Common myeloid progenitor, CD34-positive (primary cell): ENCODE data around the gene CYFIP1. TPM values are rescaled to one million over a fixed set of nuclear protein-coding genes. Genes with fewer than 3 reads are reported as not detected.
"Not testable (repeated sequence)": the region's sequence is repeated elsewhere in the genome, so short reads cannot be mapped to it uniquely, and the experiment has no call there.

ENCODE experiments used
- CTCF ChIA-PET: fragments of 350-600 bp; sonication (Branson Sonifier 250); formaldehyde crosslinking; loops from one replicate; lab custom pipeline; 2021; ENCODE audit warnings: antibody characterized with exemption; lab: Charles Lee
- POLR2A ChIA-PET: fragments of 350-600 bp; sonication (Branson Sonifier 250); formaldehyde crosslinking; loops from one replicate; lab custom pipeline; 2021; ENCODE audit warnings: antibody characterized with exemption; lab: Charles Lee
- DNase-seq, 3 donors: peaks; one replicate each; pipeline versions ENCODE4 v3.0.0 to v3.0.0-alpha.2; 2013
- H3K27ac ChIP-seq, 2 experiments: 1 replicate in 1 of 2; 2 replicates in 1 of 2; pipeline ENCODE4 v1.7.0; 2013; ENCODE audit warnings: inconsistent platforms in 2 of 2, low read length in 2 of 2, mild to moderate bottlenecking in 2 of 2, low read depth in 1 of 2, moderate library complexity in 1 of 2; ENCODE audit not compliant: severe bottlenecking in 2 of 2, insufficient read depth in 1 of 2, poor library complexity in 1 of 2
- H3K27me3 ChIP-seq, 5 experiments: replicated peaks in 2 of 5; 1 replicate in 3 of 5; 2 replicates in 2 of 5; pipeline versions ENCODE4 v1.6.1 to v1.7.0; 2013; ENCODE audit warnings: low read length in 4 of 5, mild to moderate bottlenecking in 2 of 5, moderate library complexity in 2 of 5, inconsistent platforms in 1 of 5; ENCODE audit not compliant: insufficient read depth in 5 of 5, control insufficient read depth in 4 of 5
- H3K36me3 ChIP-seq, 4 experiments: 1 replicate in 2 of 4; 2 replicates in 2 of 4; pipeline versions ENCODE4 v1.6.1 to v1.7.0; 2013; ENCODE audit warnings: low read length in 3 of 4, control low read depth in 1 of 4, mild to moderate bottlenecking in 1 of 4; ENCODE audit not compliant: control insufficient read depth in 4 of 4, insufficient read depth in 4 of 4
- H3K4me1 ChIP-seq, 4 experiments: 1 replicate in 3 of 4; 2 replicates in 1 of 4; pipeline versions ENCODE4 v1.6.1 to v1.7.1; 2013; ENCODE audit warnings: low read length in 3 of 4, mild to moderate bottlenecking in 3 of 4, control low read depth in 1 of 4, inconsistent platforms in 1 of 4, moderate library complexity in 1 of 4; ENCODE audit not compliant: control insufficient read depth in 4 of 4, insufficient read depth in 4 of 4; ENCODE audit errors: control extremely low read depth in 1 of 4
- H3K4me3 ChIP-seq, 7 experiments: 1 replicate in 4 of 7; 2 replicates in 3 of 7; pipeline versions ENCODE4 v1.5.1 to v1.7.0; 2013; ENCODE audit warnings: mild to moderate bottlenecking in 7 of 7, low read length in 6 of 7, moderate library complexity in 6 of 7, inconsistent platforms in 2 of 7, low read depth in 2 of 7, control low read depth in 1 of 7; ENCODE audit not compliant: insufficient read depth in 4 of 7, control insufficient read depth in 1 of 7; ENCODE audit errors: extremely low read depth in 1 of 7
- H3K9me3 ChIP-seq, 5 experiments: 1 replicate in 4 of 5; 2 replicates in 1 of 5; pipeline versions ENCODE4 v1.6.1 to v1.7.1; 2013; ENCODE audit warnings: low read length in 4 of 5, mild to moderate bottlenecking in 2 of 5, inconsistent platforms in 1 of 5, low read depth in 1 of 5, moderate library complexity in 1 of 5; ENCODE audit not compliant: control insufficient read depth in 4 of 5, insufficient read depth in 2 of 5; ENCODE audit errors: control extremely low read depth in 1 of 5
- WGBS: methylation state at CpG from one replicate; pipeline ENCODE4 v1.1.5; 2013; ENCODE audit not compliant: insufficient coverage; 5-methylcytosine and 5-hydroxymethylcytosine counted together
- polyA plus RNA-seq: library from polyadenylated mRNA; unstranded; fragments of 120-200 nt; gene quantifications from one replicate; pipeline ENCODE4 v1.2.1, GENCODE V29; 2013

Gene CYFIP1
- polyA plus RNA-seq: 55.5 TPM

GRCh38 chr15:22980189-22981050 is at the start of gene CYFIP1:
Gene CYFIP1 (minus strand): TSS chr15:22980368. CDS start chr15:22947285, 33,083 bp downstream.
- WGBS: under 1% methylated on average over 72 of the region's 93 CpGs
- no peaks in the 10 kb centered on the region for H3K36me3 ChIP-seq
- DNase-seq: peak in 2 of 3 donors; percentile 44 to 58
- CTCF ChIA-PET: no interaction called here
- POLR2A ChIA-PET: no interaction called here
- peaks cover 0 to 19% (median 13%) of the 10 kb centered on the region in 4 experiments for H3K4me1 ChIP-seq
- no peaks in the 10 kb centered on the region for H3K9me3 ChIP-seq
- peak within 1 kb of the TSS in 1 of 2 experiments; percentile 43 for H3K27ac ChIP-seq
- peak within 1 kb of the TSS; percentile 70 to 91 (median 84) for H3K4me3 ChIP-seq
- H3K27me3 ChIP-seq: no peaks in the 10 kb centered on the region

GRCh38 chr15:23026218-23026617 is 46.0 kb upstream of the CYFIP1 start:
- CTCF ChIA-PET: no interaction called here
- Histone ChIP-seq H3K4me3 (no peak overlapping the region), H3K27me3 (no peaks in the 10 kb centered on the region), H3K4me1 (no peaks in the 10 kb centered on the region), H3K9me3 (no peaks in the 10 kb centered on the region), H3K27ac (no peak overlapping the region), H3K36me3 (peaks cover 26 to 65% (median 47%) of the 10 kb centered on the region in 4 experiments)
- no CpG with 5 or more reads among the region's 1 CpG for WGBS
- POLR2A ChIA-PET: no interaction called here
- DNase-seq: no peak

- H3K4me1 ChIP-seq: no peaks in the 10 kb centered on the region
- H3K36me3 ChIP-seq: peaks cover 27 to 76% (median 48%) of the 10 kb centered on the region in 4 experiments
- no peak for DNase-seq
- H3K27ac ChIP-seq: no peak overlapping the region
- ChIA-PET CTCF (interaction anchor here (0.6 to 2.3 kb wide), 2 partner anchors 9 to 14 kb away, joined by 3 to 7 read pairs; no protein-coding TSS in a partner anchor), POLR2A (no interaction called here)
- H3K4me3 ChIP-seq: no peak overlapping the region
- H3K9me3 ChIP-seq: no peaks in the 10 kb centered on the region
- H3K27me3 ChIP-seq: no peaks in the 10 kb centered on the region
- no CpG with 5 or more reads among the region's 2 CpGs for WGBS
Observed at GRCh38 chr15:23022156-23022555, 42.0 kb upstream of the CYFIP1 start.

- WGBS: 100% methylated on average over 1 of the region's 3 CpGs
- H3K36me3 ChIP-seq: peaks cover 16 to 76% (median 41%) of the 10 kb centered on the region in 4 experiments
- H3K4me3 ChIP-seq: no peak overlapping the region
- CTCF ChIA-PET: no interaction called here
- no peaks in the 10 kb centered on the region for H3K4me1 ChIP-seq
- no peaks in the 10 kb centered on the region for H3K27me3 ChIP-seq
- H3K27ac ChIP-seq: no peak overlapping the region
- no peaks in the 10 kb centered on the region for H3K9me3 ChIP-seq
- no peak for DNase-seq
- POLR2A ChIA-PET: no interaction called here
Observed at GRCh38 chr15:23014394-23015000, 34.3 kb upstream of the CYFIP1 start.

- 97% methylated on average over 4 of the region's 5 CpGs for WGBS
Observed at GRCh38 chr15:23013681-23014080, 33.5 kb upstream of the CYFIP1 start.

GRCh38 chr15:23012616-23013015 is 32.4 kb upstream of the CYFIP1 start:
- H3K27ac ChIP-seq, H3K9me3 ChIP-seq, H3K4me3 ChIP-seq, POLR2A ChIA-PET, CTCF ChIA-PET, DNase-seq, H3K4me1 ChIP-seq, H3K27me3 ChIP-seq: not testable (repeated sequence)
- peaks cover 13 to 73% (median 37%) of the 10 kb centered on the region in 4 experiments for H3K36me3 ChIP-seq
- 90% methylated on average over 9 of the region's 9 CpGs for WGBS

More at GRCh38 chr15:23013681-23014080, 33.5 kb upstream of the CYFIP1 start:
- H3K9me3 ChIP-seq: no peaks in the 10 kb centered on the region
- CTCF ChIA-PET: no interaction called here
- no peaks in the 10 kb centered on the region for H3K4me1 ChIP-seq
- DNase-seq: no peak
- no peak overlapping the region for H3K27ac ChIP-seq
- no peaks in the 10 kb centered on the region for H3K27me3 ChIP-seq
- H3K4me3 ChIP-seq: no peak overlapping the region
- peaks cover 12 to 73% (median 38%) of the 10 kb centered on the region in 4 experiments for H3K36me3 ChIP-seq
- POLR2A ChIA-PET: no interaction called here

GRCh38 chr15:23003736-23004135 is 23.6 kb upstream of the CYFIP1 start:
- H3K9me3 ChIP-seq: no peaks in the 10 kb centered on the region
- WGBS: 100% methylated on average over 5 of the region's 5 CpGs
- no peak for DNase-seq
- no peak overlapping the region for H3K4me3 ChIP-seq
- CTCF ChIA-PET: no interaction called here
- H3K27ac ChIP-seq: no peak overlapping the region
- H3K4me1 ChIP-seq: no peaks in the 10 kb centered on the region
- H3K27me3 ChIP-seq: no peaks in the 10 kb centered on the region
- peaks cover 12 to 75% (median 48%) of the 10 kb centered on the region in 4 experiments for H3K36me3 ChIP-seq
- POLR2A ChIA-PET: no interaction called here
